22Rv1 (cell line): Measurements from ENCODE around the gene MGAT5B.

Experiments
- H3K27ac ChIP-seq: fragments of 450-650 bp; 2 replicates; pipeline ENCODE4 v1.5.1; 2017
- ZFX ChIP-seq: fragments of 450-650 bp; IDR thresholded peaks from 2 replicates; pipeline ENCODE4 v1.6.1; 2017; ENCODE audit warnings: antibody characterized with exemption, borderline replicate concordance
- TF ChIP-seq, protein P1 (sequence below): fragments of 450-650 bp; IDR thresholded peaks from 2 replicates; pipeline ENCODE4 v1.5.1; 2017; ENCODE audit warnings: mild to moderate bottlenecking

Gene MGAT5B

DNA sequence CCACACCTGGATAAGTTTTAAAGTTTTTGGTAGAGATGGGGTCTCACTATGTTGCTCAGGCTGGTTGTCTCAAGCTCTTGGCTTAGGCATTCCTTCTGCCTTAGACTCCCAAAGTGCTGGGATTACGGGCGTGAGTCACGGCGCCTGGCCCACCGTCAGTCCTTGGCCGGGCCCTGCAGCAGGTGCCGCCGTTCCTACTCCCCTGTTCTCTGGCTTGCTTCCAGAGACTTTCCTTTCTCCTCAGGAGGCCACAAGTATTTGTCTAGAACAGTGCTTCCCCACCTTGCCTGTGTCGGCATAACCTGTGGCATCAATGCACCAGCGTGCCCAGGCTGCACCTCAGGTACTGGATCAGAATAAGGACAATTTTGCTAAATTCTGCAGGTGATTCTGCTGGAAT is 3.0 kb upstream of the MGAT5B start:
- H3K27ac ChIP-seq, result no peak overlapping the region
- TF ChIP-seq, protein P1, sequence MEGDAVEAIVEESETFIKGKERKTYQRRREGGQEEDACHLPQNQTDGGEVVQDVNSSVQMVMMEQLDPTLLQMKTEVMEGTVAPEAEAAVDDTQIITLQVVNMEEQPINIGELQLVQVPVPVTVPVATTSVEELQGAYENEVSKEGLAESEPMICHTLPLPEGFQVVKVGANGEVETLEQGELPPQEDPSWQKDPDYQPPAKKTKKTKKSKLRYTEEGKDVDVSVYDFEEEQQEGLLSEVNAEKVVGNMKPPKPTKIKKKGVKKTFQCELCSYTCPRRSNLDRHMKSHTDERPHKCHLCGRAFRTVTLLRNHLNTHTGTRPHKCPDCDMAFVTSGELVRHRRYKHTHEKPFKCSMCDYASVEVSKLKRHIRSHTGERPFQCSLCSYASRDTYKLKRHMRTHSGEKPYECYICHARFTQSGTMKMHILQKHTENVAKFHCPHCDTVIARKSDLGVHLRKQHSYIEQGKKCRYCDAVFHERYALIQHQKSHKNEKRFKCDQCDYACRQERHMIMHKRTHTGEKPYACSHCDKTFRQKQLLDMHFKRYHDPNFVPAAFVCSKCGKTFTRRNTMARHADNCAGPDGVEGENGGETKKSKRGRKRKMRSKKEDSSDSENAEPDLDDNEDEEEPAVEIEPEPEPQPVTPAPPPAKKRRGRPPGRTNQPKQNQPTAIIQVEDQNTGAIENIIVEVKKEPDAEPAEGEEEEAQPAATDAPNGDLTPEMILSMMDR, result no peak
- TF ChIP-seq ZFX, result no peak

DNA sequence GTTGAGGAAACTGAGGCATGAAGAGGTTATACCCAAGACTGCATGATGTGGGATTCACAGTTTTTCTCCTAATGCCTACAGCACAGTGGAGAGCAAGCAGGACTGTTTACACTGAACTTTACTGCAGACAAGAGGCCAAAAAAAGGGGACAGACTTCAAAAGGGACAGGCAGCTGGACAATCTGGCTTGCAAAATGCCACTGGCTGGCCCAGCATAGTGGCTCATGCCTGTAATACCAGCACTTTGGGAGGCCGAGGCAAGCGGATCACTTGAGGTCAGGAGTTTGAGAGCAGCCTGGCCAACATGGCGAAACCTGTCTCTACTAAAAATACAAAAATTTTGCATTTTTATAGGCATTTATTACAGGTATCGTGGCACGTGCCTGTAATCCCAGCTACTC is 2.0 kb upstream of the MGAT5B start:
- no peak for TF ChIP-seq ZFX
- TF ChIP-seq, protein P1, result no peak
- H3K27ac ChIP-seq, result no peak overlapping the region

DNA sequence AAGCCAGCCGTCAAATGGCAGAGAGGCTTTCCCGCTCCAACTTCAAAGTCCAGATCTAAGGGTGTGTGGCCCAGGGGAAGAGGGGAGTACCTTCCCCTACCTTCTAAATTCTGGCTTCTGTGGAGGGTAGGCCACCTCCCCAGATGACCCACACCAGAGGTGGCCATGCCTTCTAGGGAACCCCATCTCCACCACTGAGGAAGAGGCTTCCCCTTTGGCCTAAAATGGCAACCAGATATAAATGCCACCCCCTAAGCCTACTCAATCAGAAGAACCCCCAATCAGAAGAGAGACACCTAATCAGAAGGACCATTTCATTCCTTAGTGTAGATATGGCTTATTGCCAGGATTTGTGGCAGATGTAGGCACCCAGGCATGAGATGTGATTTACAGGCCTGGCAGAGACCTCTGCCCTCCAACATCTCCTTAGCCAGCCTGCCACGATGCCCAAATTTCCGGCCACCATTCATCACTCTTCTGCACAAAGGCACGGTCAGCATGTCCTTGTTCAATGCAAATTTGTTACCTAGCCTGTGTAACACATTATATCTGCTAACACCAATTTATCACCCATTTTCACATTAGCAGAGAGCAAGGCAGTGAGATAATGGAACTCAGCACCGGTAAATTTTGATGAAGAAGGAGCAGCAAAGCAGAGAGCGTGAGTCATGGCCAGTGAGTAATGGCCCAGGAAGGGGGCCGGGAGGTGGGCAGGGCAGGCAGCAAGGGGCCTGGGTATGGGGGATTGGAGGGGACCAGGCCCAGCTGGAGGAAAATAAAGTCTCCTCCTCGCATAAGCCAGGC is 1.2 kb upstream of the MGAT5B start:
- H3K27ac ChIP-seq, result no peak overlapping the region
- TF ChIP-seq, protein P1, result no peak
- TF ChIP-seq ZFX, result no peak

DNA sequence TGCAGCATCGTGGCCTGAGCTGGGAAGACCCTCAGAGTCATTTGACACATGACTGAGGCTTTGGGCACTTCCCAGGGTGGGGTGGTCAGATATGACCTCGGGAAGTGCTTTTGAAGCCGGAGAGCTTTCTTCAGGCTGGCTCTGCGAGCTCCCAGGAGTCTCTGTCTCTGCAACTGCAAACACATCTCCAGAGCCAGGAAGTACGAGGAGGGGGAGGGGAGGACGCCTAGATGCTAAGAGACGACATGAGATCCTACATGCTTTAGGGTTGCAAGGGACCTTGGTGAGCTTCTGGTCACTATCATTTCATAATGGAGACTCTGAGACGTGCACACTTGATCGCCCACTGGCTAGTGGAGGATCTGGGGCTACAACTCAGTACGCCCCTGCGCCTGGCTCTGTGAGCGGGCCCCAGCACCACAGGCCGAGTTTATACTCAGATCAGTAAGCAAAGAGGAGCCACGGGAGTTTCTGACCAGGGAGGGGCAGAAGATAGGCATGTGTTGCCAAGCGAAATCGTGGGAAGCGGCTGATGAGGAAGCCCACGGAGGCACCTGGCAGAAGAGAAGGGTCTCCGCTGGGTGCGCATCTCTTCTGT is 527 bp upstream of the MGAT5B start:
- no peak overlapping the region for H3K27ac ChIP-seq
- TF ChIP-seq ZFX, result no peak
- TF ChIP-seq, protein P1, result no peak

DNA sequence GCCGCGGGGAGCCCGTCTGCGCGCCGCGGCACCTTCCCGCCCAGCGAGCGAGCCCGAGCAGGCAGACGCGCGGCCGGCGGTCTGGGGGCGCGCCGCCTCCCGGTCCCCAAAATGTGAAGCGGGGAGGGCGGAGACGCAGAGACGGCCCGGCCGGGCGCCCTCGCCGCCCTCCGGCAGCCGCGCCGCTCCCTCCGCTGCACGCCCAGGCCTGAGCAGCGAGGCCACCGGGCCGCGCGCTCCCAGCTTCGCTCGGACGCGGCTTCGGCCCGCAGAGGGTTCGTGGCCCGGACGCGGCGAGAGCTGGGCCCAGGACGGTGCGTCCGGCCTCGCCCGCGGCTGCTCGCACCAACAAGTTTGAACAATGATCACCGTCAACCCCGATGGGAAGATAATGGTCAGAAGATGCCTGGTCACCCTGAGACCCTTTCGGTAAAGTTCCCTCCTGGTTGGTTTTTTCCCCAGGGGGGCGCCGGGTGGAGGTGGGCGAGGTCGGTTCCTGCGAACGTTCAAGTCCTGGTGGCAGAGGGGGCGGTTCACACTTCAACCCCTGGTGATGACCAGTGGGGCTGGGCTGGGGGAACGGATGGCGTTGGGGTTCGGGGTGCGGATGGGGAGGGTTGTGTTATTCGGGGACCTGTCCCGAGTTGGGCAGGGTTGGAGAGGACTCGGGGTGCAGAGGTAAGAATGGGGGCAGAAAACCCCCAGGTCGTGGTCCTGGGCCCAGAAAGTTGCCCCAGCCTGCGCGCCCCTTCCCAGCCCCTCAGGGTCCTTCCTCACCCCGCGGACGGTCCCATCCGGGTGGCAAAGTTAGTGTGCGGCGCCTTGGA is 678 bp downstream of the MGAT5B start:
- TF ChIP-seq, protein P1, result no peak
- TF ChIP-seq ZFX, result no peak
- H3K27ac ChIP-seq, result no peak overlapping the region

DNA sequence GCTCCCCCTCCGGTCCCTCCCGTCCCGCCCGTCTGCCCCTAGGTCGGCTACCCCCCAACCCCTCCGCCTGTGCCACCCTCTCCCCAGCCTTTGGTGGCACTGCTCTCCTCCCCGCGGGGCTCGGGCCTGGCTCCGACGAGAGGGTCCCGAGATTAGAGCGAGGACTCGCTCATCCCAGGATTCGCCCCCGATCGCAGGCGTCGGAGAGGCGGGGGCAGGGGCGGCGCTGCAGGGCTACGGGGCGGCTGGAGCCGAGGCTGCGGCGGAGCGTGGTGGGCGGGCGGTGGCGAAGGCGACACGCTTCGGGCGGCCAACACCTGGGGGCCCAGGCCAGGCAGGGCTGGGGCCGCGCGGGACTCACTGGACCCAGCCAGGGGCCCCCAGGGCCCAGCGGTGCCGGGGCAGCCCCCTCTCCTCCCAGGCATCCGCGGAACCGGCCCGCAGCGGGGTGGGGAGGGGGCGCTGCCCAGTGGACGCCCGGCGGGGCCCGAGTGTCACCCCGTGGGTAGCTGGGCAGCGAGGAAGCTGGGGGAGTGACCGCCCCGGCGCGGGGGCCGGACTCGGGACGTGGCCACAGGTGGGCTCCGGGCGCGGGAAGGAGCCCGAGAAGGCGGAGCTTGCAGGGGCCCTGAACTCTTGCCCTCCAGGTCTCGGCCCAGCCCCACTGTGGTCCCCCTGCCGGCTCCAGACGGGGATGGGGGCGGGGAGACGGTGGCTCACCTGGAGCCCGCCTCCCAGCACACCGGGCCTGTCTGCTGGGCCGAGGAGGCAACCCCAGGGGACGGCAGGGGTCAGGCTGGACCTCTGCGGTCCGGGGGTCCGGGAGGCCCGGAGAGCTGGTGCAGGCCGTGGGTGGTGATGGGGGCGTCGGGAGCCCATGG is 1.5 kb downstream of the MGAT5B start:
- no peak for TF ChIP-seq ZFX
- no peak overlapping the region for H3K27ac ChIP-seq

DNA sequence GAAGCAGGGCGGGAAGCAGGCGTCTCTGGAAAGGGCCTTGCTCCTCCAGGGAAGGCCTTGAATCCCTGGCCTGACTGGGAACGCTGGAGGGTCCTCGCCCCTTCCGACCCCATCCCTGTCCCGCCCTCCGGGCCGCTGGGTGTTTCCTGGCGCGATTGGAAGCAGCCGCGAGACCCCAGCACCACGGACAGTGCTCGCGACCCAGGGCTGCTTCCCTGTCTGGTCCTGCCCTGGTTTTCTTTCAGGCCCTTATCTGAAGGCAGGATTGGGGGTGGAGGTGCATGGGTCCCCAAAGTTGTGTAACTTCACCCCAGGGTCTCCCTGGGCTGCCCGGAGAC is 2.1 kb downstream of the MGAT5B start:
- H3K27ac ChIP-seq, result no peak overlapping the region
- TF ChIP-seq ZFX, result no peak
- TF ChIP-seq, protein P1, result no peak
